Activated CD8-positive, alpha-beta memory T cell treated with anti-CD3 and anti-CD28 coated beads, Interleukin-2, amount 50 U/mL, for 24 hours (primary cell): ENCODE measurements around the gene NFIA.

Experiments used
- DNase-seq: peaks from one replicate; pipeline ENCODE4 v3.0.0-alpha.2; 2020; ENCODE audit errors: extremely low read depth

NFIA gene

GRCh38 chr1:61297887-61298286, 215.5 kb downstream of the NFIA start:
- DNase-seq = no peak

GRCh38 chr1:61299463-61299862, 217.1 kb downstream of the NFIA start:
- DNase-seq = no peak

GRCh38 chr1:61300899-61301298, 218.5 kb downstream of the NFIA start:
- DNase-seq = no peak

GRCh38 chr1:61301824-61302657, 219.7 kb downstream of the NFIA start:
- no peak for DNase-seq

GRCh38 chr1:61307422-61308142, 225.2 kb downstream of the NFIA start:
- no peak for DNase-seq

DNA sequence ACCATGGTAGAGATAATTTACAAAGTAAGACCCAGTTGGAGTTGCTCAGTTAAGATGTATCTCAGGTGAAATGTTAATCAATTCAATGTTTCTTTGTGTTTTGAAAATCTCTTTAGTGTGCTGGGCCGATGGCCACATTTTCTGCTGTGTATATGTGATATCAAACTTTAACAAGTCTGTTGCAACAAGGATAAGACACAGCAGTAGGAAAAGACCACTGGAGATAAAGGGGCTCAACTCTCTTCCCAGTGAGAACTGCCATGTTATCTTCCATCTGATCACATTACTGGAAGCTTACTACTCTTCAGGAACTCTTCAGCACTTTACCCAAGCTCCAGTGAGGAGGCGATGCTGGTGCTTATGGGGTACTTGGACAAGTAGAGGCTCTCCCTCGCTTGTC, 227.7 kb downstream of the NFIA start:
- no peak for DNase-seq

- no peak for DNase-seq
These were observed 228.2 kb downstream of the NFIA start for GRCh38 chr1:61310538-61310937.

DNA sequence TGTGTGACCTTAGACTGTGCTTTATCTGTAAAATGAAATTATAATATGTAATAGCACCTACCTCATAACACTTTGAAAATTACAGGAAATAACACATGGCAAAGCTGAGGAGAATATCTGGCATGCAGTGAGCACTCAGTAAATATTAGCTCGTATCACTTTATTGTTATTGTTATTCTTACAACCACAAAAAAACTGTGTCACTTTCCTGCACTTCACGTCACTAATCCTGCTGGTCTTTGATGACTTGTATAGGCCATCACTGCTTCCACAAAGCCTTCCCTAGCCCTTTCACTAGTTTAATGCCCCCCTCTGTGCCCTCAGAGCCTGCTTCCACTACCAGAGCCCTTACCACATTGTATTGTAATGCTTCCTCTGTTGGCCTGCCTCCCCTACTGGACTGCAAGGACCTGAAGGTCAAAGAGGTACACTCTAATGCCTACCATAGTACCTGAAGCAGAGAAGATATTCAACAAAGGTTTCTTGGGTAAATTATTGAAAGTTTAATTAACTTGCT, 231.6 kb downstream of the NFIA start:
- DNase-seq = no peak

DNA sequence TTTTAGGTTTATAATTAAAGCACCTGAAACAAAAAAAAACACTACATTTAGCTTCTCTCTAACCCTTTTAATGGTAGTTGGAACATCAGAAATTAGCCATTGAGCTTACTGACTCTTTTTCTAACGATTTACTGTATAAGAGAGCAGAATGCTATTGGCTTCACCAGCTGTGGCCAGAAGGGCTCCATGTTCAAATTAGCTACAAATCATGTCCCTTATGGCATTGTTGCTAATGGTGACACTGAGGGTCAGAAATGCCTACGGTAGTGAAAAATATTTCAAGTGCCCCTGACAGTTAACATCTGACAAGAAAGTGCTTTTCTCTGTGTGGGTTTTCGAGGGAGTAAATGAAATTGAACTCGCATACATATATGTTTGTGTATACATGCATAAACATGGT, 232.7 kb downstream of the NFIA start:
- DNase-seq = no peak

DNA sequence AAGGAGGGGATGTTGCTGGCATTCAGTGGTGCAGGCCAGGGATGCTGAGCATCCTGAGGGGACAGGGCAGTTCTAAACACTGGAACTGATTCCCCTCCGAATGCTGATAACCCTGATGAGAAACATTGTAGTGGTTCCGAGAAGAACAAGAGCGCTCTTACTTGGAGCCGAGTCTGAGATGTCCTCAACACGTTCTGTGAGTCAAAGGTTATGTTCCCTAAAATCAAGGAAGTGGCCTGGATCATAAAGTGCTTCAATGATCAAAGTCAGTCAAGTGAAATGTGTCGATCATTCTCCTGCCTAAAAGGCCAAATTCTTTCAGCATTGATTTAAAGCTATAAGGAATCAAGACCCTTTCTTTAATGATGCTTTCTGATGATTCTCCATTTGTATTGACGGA, 234.1 kb downstream of the NFIA start:
- no peak for DNase-seq

DNA sequence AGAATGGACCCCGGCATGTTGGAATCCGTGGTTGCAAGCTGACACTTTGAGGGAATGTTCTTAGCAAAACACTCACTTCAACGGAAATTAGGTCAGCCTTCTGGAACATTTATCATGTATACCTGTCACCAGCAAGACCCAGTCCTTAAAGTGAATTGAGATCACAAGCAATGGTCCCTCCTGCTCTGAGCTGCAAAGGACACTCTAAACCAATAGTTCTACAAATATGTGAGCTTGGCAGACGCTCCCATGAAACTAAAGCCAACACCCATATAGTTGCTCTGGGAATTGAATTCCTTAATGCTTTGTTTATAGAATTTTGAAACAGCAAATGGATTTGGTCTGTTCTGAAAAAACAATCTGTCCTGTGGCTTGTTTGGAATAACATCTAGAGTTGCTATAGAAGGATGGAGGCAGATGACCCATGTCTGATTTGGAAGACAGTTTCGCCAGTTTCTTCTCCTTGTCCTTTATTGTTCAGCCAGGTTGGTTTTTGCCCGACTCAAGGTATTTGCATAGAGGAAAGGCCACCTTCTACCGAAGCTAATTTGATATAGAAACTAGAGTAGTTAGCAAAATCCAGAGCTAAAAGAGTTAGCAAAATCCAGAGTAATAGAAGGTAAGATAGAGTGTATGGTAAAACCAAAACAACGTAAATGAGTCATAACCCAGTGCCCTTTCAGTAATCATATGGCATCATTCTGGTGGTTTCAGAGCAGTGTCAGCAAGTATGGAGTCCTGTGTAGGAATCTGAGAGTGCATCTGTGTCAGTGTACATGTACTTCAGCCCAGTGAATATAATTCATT, 236.2 kb downstream of the NFIA start:
- no peak for DNase-seq

DNA sequence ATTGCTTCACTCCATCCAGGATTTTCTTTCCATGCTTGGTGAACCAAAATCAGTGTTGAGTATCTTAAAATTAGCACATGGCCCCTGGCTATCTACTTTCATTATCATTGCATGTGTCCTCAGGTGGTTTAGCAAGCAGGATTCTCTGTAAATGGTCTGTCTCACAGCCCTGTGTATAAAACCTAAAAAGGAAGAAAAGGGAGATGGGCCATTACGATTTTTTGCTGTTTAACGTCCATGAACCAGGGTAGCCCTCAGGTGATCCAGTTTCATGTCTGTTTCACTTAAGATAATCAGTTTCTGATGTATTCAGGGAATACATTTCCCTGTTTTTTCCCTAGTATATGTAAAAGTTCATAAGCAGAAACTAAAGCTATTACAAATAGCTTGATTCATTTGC, 238.2 kb downstream of the NFIA start:
- DNase-seq = no peak

GRCh38 chr1:61322008-61322744, 239.8 kb downstream of the NFIA start:
- no peak for DNase-seq

DNA sequence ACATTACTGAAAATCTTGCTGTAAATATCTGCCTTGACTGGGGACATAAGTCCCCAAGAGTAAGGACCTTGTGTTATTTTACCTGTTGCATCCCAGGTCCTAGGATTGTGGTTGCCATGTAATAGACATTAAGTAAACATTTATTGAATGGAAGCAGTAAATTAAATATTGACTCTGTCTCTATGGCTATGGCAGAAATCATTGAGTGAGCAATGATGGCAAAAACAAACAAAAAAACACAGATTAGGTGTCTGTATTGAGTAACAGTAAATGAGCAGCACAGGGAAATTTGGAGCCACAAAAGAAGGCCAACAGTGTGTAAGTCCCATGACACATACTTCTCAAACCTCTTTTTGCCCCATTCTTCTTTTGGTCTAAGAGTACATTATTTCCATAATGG, 240.4 kb downstream of the NFIA start:
- no peak for DNase-seq

GRCh38 chr1:61323681-61324328, 241.4 kb downstream of the NFIA start:
- DNase-seq = no peak

DNA sequence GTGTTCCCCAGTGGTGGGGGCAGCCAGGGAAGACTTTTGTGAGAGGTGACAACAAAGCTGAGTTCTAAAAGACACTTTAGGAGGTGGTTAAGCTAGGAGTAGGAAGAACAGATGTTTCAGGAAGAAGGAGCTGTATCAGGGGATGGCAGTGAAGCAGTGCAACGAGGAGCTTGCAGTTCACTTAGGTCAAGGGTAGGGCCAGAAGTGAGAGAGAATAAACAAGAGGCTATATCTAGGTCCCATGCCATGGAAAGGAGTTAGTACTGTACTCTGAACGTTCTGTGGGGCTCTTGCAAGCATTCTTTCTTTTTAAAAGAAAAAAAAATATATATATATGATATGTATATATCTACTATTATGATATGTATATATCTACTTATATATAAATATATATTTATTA, 244.4 kb downstream of the NFIA start:
- DNase-seq = no peak

GRCh38 chr1:61327436-61327835, 245.1 kb downstream of the NFIA start:
- no peak for DNase-seq

GRCh38 chr1:61329556-61329955, 247.2 kb downstream of the NFIA start:
- DNase-seq = no peak

DNA sequence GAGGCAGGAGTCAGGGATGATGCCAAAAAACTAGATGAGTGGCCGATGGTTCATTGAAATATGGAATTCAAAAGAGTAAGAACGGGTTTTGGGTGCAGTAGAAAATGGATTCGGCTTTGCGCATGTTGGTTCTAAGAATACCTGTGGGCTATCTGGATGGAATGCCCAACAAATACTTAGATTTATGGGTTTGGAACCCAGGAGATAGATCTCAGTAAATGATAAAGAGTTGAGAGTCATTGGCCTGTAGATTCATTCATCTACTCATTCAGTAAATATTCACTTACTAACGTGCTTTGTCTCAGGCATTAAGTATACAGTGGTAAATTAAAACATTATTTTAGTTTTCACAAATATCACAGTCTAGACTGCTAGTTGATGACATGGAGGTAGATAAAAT, 247.7 kb downstream of the NFIA start:
- DNase-seq = no peak

DNA sequence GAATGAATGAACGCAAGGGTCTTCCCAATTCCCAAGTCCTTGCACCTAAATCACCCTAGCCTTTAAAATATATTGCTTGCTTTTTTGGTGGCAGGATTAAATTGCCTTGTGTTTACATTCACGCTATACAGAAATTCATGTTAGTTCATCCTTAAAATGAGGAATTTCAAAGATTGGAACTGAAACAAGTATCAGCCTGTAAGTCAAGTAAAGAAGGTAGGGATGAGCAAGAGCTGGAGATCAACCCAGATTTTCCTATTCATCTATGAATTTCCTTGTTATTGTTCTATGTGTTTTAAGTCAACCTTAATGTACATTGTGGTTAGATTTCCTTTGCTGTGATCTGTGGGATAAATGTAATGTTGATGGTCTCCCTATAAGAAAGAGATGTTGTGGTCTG, 248.2 kb downstream of the NFIA start:
- no peak for DNase-seq

DNA sequence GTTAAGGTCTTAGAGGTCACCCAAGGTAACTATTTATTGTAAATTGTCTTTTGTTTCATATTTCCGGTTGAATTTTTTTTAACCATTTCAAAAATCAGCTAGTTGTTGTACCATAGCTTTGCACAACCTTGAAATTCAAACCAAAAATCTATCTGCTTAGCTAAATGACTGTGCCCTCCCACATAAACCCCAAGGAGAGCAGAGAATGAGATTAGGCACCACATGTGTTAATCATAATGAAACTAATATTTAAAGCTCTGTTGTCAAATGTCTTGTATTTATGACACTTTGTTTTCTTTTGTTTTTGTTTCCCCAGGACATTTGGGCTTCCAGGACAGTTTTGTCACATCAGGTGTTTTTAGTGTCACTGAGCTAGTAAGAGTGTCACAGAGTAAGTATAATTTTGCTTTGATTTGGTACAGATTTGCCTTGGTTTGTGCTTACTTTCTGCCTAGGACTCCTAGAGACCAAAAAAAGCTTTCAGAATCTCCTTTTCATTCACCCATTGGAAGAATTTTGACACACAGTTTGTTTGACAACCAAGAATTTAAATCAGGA, 249.9 kb downstream of the NFIA start:
- no peak for DNase-seq
